Endodermal cell (in vitro differentiated cells): Measurements from ENCODE around the gene TNFRSF8. TPM values are rescaled to one million over a fixed set of nuclear protein-coding genes. Genes with fewer than 3 reads are reported as not detected.

Source experiments
- DNase-seq: peaks from one replicate; pipeline ENCODE4 v3.0.0-alpha.2; 2017
- H3K27ac ChIP-seq: 2 replicates; pipeline ENCODE4 v1.5.1; 2013; ENCODE audit warnings: mild to moderate bottlenecking, low read depth, low read length, moderate library complexity
- H3K27me3 ChIP-seq: 2 replicates; pipeline ENCODE4 v1.6.1; 2013; ENCODE audit warnings: mild to moderate bottlenecking, low read length, moderate library complexity; ENCODE audit not compliant: insufficient read depth, control insufficient read depth, poor library complexity, severe bottlenecking
- H3K36me3 ChIP-seq: 2 replicates; pipeline ENCODE4 v1.7.0; 2013; ENCODE audit warnings: mild to moderate bottlenecking, low read length, moderate library complexity; ENCODE audit not compliant: control insufficient read depth, insufficient read depth
- H3K4me1 ChIP-seq: one replicate; pipeline ENCODE4 v1.7.0; 2013; ENCODE audit warnings: low read length; ENCODE audit not compliant: control insufficient read depth, insufficient read depth
- H3K4me3 ChIP-seq: 2 replicates; pipeline ENCODE4 v1.5.1; 2013; ENCODE audit warnings: mild to moderate bottlenecking, low read length, moderate library complexity
- H3K9ac ChIP-seq: 2 replicates; pipeline ENCODE4 v1.6.1; 2013; ENCODE audit warnings: mild to moderate bottlenecking, low read length, moderate library complexity; ENCODE audit not compliant: poor library complexity, severe bottlenecking; ENCODE audit errors: extremely low read depth
- H3K9me3 ChIP-seq: 2 replicates; pipeline ENCODE4 v1.6.1; 2013; ENCODE audit warnings: mild to moderate bottlenecking, low read length, moderate library complexity; ENCODE audit not compliant: control insufficient read depth
- H3K27ac Mint-ChIP-seq: 2 replicates; pipeline ENCODE4 v1.8.0; 2020; ENCODE audit warnings: mixed read lengths
- H3K27me3 Mint-ChIP-seq: 2 replicates; pipeline ENCODE4 v1.8.0; 2021; ENCODE audit warnings: mild to moderate bottlenecking, mixed read lengths; ENCODE audit not compliant: insufficient read depth
- H3K36me3 Mint-ChIP-seq: 2 replicates; pipeline ENCODE4 v1.8.0; 2020; ENCODE audit warnings: low read depth, mixed read lengths
- H3K4me1 Mint-ChIP-seq: 2 replicates; pipeline ENCODE4 v1.8.0; 2020; ENCODE audit warnings: mixed read lengths
- H3K4me3 Mint-ChIP-seq: 2 replicates; pipeline ENCODE4 v1.8.0; 2020; ENCODE audit warnings: mild to moderate bottlenecking, moderate library complexity, mixed read lengths
- H3K9me3 Mint-ChIP-seq: 2 replicates; pipeline ENCODE4 v1.8.0; 2020; ENCODE audit warnings: mild to moderate bottlenecking, mixed read lengths
- CTCF ChIP-seq: fragments of 200-600 bp; sonication (generic); conservative IDR thresholded peaks from 2 replicates; pipeline ENCODE4 v1.5.0; 2021; ENCODE audit warnings: antibody characterized with exemption, mild to moderate bottlenecking
- WGBS, 2 experiments: methylation state at CpG; one replicate each; pipeline versions ENCODE4 v1.1.5 to v1.1.7; 2013; ENCODE audit warnings: missing lambda C conversion rate in 2 of 2, mixed read lengths in 1 of 2; ENCODE audit not compliant: insufficient coverage in 1 of 2, insufficient read length in 1 of 2; 5-methylcytosine and 5-hydroxymethylcytosine counted together
- total RNA-seq, 2 donors: library from RNA; stranded (reverse); fragmentation: NEBNext Ultra II Directional in 1 of 2; extraction: Animal tissue kit (Norgen Biotek cat#: 25700) in 1 of 2; gene quantifications; 2 replicates in 1 of 2; 3 replicates in 1 of 2; pipeline ENCODE4 v1.2.1, GENCODE V29; 2021

TNFRSF8 gene
- total RNA-seq, 2 donors from 2014 or later: 0.69 to 2.3 TPM

- no peak overlapping the region for H3K27ac ChIP-seq
- no peaks in the 10 kb centered on the region for H3K36me3 ChIP-seq
- no peak overlapping the region for H3K4me3 Mint-ChIP-seq
- H3K9me3 ChIP-seq: no peaks in the 10 kb centered on the region
- 83 to 89% methylated on average over 9 of the region's 9 CpGs for WGBS, 2 experiments
- H3K9ac ChIP-seq: no peak overlapping the region
- no peaks in the 10 kb centered on the region for H3K27me3 Mint-ChIP-seq
- H3K36me3 Mint-ChIP-seq: no peaks in the 10 kb centered on the region
- H3K27me3 ChIP-seq: no peaks in the 10 kb centered on the region
- peaks cover 10% of the 10 kb centered on the region for H3K4me1 Mint-ChIP-seq
- peaks cover 4% of the 10 kb centered on the region for H3K4me1 ChIP-seq
- no peaks in the 10 kb centered on the region for H3K9me3 Mint-ChIP-seq
- H3K4me3 ChIP-seq: no peak overlapping the region
- no peak for TF ChIP-seq CTCF
- no peak for DNase-seq
- no peak overlapping the region for H3K27ac Mint-ChIP-seq
Observed at GRCh38 chr1:12126781-12127180, 63.7 kb downstream of the TNFRSF8 start.

- no peak overlapping the region for H3K9ac ChIP-seq
- H3K4me1 ChIP-seq: peaks cover 4% of the 10 kb centered on the region
- H3K4me3 ChIP-seq: no peak overlapping the region
- peaks cover 10% of the 10 kb centered on the region for H3K4me1 Mint-ChIP-seq
- H3K27me3 Mint-ChIP-seq: no peaks in the 10 kb centered on the region
- no peak overlapping the region for H3K4me3 Mint-ChIP-seq
- H3K27me3 ChIP-seq: no peaks in the 10 kb centered on the region
- H3K36me3 ChIP-seq: no peaks in the 10 kb centered on the region
- H3K9me3 Mint-ChIP-seq: no peaks in the 10 kb centered on the region
- DNase-seq: no peak
- no peaks in the 10 kb centered on the region for H3K9me3 ChIP-seq
- H3K27ac Mint-ChIP-seq: no peak overlapping the region
- WGBS, 2 experiments: 92 to 97% methylated on average over 6 to 10 of the region's 10 CpGs
- no peaks in the 10 kb centered on the region for H3K36me3 Mint-ChIP-seq
- TF ChIP-seq CTCF: no peak
- H3K27ac ChIP-seq: no peak overlapping the region
Observed at GRCh38 chr1:12127206-12127810, 64.2 kb downstream of the TNFRSF8 start.

GRCh38 chr1:12128120-12128519 lies 65.0 kb downstream of the TNFRSF8 start:
- Mint-ChIP-seq H3K4me3 (no peak overlapping the region), H3K4me1 (peaks cover 10% of the 10 kb centered on the region), H3K9me3 (no peaks in the 10 kb centered on the region), H3K27ac (no peak overlapping the region), H3K27me3 (no peaks in the 10 kb centered on the region), H3K36me3 (no peaks in the 10 kb centered on the region)
- no peak for DNase-seq
- Histone ChIP-seq H3K27me3 (no peaks in the 10 kb centered on the region), H3K36me3 (no peaks in the 10 kb centered on the region), H3K27ac (no peak overlapping the region), H3K4me1 (peaks cover 4% of the 10 kb centered on the region), H3K4me3 (no peak overlapping the region), H3K9me3 (no peaks in the 10 kb centered on the region), H3K9ac (no peak overlapping the region)
- WGBS, 2 experiments: 89 to 91% methylated on average over 13 to 15 of the region's 15 CpGs
- TF ChIP-seq CTCF: no peak
